GM18868 (cell line): Measurements from ENCODE around the gene TNPO3.
"Not testable (repeated sequence)": the region's sequence is repeated elsewhere in the genome, so short reads cannot be mapped to it uniquely, and the experiment has no call there.

Experiments
- ATAC-seq: cut with Tn5 transposase; IDR thresholded peaks from one replicate; pipeline ENCODE4 v1.9.1; 2021; ENCODE audit warnings: mild to moderate bottlenecking, moderate library complexity; ENCODE audit not compliant: unreplicated experiment

The TNPO3 gene

GRCh38 chr7:129072479-129073011 lies 17.6 kb upstream of the TNPO3 start:
- ATAC-seq, result no peak

GRCh38 chr7:129069021-129069420 lies 14.1 kb upstream of the TNPO3 start:
- ATAC-seq, result no peak

DNA sequence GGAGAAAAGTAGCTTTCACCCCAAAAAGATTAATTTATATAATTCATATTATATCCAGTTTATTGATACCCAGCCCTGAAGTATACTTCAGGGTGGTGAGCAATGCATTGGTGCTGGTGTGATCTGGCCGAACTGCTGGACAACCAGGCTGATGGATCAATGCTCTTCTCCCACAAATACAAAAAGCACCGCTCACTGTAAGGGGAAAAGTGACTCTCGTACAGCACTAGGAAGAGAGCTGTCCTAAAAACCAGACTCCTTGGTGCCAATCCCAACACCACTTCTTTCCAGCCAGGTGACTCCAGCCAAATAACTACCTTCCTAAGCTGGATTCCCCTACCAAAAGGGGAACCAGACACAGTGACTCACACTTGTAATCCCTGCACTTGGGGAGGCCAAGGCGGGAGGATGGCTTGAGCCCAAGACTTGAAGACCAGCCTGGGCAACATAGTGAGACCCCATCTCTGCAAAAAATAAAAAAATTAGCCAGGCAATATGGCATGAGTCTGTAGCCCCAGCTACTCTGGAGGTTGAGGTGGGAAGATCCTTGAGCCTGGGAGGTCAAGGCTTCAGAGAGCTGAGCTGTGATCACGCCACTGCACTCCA lies 13.1 kb upstream of the TNPO3 start:
- ATAC-seq, result no peak

- not testable (repeated sequence) for ATAC-seq
Observed at GRCh38 chr7:129067132-129067561, 12.2 kb upstream of the TNPO3 start.

- ATAC-seq, result no peak
Observed at GRCh38 chr7:129066290-129067131, 11.6 kb upstream of the TNPO3 start.

DNA sequence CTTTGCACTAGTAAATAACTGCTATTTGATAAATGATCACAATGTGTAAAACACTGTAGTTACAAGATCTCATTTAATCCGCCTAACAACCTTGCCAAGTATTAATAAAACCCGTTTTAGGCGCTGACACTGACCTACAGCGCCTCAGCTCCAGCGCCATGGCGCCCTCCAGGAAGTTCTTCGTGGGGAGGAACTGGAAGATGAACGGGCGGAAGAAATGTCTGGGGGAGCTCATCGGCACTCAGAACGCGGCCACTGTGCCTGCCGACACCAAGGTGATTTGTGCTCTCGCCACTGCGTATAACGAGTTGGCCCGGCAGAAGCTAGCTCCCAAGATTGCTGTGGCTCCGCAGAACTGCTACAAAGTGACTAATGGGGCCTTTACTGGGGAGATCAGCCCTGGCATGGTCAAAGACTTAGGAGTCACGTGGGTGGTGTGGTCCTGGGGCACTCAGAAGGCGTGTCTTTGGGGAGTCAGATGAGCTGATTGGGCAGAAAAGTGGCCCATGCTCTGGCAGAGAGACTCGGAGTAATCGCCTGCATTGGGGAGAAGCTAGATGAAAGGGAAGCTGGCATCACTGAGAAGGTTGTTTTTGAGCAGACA lies 1.1 kb upstream of the TNPO3 start:
- ATAC-seq, result no peak

DNA sequence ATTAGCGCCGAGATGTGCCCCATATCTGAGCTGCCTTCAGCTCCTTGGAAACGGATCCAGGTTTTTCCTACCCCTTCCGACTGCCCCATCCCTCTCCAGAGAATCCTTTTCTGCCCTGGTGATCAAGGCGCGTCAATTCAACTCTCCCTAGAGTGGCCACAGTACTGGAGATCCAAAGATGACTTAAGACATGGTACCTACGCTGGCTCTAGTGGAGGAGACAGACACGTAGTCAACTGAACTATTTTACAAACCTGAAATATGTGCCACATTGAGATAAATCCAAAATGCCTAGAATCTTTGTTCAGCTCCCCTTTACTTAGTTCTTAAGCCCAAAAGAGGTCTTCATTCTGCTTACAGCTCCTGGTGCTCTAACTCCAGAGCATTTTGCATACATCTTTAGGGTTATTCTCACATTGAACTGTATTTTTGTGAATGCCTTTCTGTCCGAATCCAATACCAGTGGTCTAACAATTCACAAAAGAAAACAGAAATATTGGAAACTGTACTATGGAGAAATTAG lies 444 bp upstream of the TNPO3 start:
- ATAC-seq, result peak; percentile 14

DNA sequence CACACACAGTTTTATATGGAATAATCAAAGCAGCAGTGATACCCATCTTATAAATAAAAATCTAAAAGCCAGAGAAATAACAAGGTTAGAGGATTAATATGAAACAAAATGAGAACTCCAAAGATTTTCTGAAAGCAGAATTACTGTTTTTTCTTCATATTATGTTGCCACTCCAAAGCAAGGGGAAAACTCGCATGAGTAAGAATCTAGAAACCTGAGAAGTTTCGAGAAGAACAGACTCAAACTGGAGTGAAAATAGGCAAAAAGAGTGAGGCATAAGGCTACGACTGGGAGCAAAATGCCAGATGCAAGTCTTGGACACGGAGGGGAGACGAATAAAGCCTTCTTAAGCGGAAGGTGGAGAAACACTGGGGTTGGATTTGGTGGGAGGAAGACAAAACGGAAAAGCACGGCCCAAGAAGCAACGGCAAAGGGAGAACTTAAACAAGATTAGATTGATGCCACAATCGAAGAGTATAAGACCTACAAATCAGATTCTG lies 923 bp downstream of the TNPO3 start:
- ATAC-seq, result no peak

- no peak for ATAC-seq
Observed at GRCh38 chr7:129052441-129052840, 2.5 kb downstream of the TNPO3 start.

GRCh38 chr7:129051459-129051858 lies 3.5 kb downstream of the TNPO3 start:
- ATAC-seq, result not testable (repeated sequence)

GRCh38 chr7:129047761-129048160 lies 7.2 kb downstream of the TNPO3 start:
- ATAC-seq, result no peak

DNA sequence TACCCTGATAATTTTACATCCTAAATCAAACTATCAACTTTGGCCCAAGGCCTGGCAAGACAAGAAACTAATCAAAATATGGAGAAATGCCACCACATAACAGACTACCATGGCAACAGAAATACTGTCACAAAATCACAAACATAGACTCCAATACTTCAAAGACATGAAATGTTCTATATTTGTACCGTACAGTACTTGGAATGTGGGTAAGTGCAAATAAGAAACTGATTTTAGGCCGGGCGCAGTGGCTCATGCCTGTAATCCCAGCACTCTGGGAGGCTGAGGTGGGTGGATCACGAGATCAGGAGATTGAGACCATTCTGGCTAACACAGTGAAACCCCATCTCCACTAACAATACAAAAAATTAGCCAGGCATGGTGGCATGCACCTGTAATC lies 9.2 kb downstream of the TNPO3 start:
- no peak for ATAC-seq

DNA sequence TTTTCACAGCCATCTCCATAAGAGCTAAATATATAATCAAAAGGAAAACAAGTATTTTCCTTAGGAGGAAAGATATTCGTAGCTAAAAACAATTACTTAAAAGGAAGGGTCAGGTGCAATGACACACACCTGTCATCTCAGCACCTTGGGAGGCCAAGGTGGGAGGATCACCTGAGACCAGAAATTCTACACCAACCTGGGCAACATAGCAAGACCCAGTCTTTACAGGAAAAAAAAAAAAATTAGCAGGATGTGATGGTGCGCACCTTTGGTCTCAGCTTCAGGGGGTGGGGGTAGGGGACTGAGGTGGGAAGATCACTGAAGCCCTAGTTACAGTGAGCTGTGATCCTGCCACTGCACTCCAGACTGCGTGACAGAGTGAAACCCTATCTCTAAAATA lies 11.9 kb downstream of the TNPO3 start:
- ATAC-seq, result no peak

DNA sequence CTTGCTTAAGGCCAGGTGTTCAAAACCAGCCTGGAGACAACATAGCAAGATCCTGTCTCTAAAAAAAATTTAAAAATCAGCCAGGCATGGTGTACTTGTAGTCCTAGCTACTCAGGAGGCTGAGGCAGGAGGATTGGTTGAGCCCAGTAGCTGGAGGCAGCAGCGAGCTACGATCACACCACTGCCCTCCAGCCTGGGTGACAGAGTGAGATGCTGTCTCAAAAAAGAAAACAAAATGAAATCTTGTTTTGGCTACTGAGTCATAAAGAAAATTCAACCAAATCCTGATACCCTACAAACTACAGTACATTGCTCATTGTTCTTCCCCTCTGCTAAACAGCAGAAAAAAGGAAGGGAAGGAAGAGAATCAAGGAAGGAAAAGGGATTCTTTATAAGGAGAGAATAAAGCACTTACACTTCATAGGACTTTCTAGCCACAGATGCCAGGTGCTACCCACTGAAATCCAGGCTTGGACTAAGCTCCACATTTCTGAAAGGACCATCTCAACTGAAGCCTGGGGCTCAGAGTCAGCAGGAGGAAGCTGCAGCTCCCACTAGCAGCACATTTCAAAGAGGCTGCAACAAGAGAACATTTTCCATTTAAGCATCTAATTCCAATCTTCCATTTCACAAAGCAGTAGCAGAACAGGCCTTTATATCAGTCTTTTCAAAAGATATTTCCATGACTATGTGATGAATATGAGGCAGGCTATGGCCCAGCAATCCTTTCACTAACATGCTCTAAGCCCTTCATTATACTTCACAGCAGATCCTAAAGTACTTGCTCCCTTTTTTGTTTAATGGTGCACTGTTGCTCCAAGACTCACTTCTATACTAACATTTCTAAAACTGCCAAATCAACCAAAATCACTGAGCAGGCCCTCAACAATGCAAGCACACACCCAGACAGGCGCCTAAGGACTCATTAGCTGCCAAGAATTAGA lies 13.5 kb downstream of the TNPO3 start:
- peak; percentile 46 for ATAC-seq

DNA sequence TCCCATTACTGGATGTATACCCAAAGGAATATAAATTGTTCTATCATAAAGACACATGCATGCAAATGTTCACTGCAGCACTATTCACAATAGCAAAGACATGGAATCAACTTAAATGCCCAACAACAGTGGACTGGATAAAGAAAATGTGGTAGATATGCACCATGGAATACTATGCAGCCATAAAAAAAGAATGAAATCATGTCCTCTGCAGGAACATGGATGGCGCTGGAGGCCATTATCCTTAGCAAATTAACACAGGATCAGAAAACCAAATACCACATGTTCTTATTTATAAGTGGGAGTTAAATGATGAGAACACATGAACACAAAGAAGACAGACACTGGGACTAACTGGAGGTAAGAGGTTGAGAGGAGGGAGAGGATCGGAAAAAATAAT lies 16.4 kb downstream of the TNPO3 start:
- ATAC-seq, result not testable (repeated sequence)

DNA sequence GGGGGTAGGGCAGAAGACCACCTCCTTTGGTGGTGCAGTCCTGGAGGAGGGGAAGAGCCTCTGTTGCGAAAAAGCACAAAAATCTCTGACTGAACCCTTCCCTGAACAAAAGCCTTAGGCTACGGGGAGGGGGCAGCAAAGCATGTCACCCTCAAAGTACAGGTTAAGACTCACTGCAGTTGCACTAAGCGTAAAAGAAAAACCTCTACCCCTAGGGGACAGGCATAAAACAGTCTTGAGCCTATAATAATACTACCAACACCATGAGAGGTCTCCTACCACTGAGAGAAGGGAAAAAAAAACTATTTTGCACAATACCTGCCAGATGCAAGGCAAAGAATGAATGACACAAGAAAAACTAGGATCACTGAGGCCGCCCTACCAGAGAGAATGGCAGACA lies 17.3 kb downstream of the TNPO3 start:
- ATAC-seq, result no peak

GRCh38 chr7:129032017-129032416 lies 22.9 kb downstream of the TNPO3 start:
- no peak for ATAC-seq

GRCh38 chr7:129030440-129030839 lies 24.5 kb downstream of the TNPO3 start:
- ATAC-seq, result no peak

GRCh38 chr7:129024125-129024524 lies 30.8 kb downstream of the TNPO3 start:
- no peak for ATAC-seq

DNA sequence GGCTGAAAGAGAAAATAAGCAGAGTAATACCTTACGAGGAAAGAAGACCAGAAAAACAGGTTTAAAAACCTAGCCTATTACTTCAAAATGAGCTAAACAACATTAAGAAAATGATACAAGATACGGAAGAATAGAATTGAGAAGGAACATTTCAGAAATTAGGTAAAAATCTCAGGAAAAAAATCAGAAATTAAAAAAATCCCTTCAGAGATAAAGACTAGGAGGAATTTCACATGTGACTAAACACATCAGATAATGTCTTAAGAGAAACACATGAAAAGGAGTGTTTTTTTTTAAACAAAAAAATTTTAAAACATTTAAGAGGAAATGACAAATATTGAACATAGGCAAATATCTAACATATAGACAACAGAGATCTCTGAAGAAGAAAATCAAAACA lies 33.3 kb downstream of the TNPO3 start:
- ATAC-seq, result no peak
